ENCODE results near the gene GALNT7. TPM values are rescaled to one million over a fixed set of nuclear protein-coding genes. Genes with fewer than 3 reads are reported as not detected.

The GALNT7 gene
- total RNA-seq, 1 experiment from 2014 or later, result 51.6 TPM

DNA sequence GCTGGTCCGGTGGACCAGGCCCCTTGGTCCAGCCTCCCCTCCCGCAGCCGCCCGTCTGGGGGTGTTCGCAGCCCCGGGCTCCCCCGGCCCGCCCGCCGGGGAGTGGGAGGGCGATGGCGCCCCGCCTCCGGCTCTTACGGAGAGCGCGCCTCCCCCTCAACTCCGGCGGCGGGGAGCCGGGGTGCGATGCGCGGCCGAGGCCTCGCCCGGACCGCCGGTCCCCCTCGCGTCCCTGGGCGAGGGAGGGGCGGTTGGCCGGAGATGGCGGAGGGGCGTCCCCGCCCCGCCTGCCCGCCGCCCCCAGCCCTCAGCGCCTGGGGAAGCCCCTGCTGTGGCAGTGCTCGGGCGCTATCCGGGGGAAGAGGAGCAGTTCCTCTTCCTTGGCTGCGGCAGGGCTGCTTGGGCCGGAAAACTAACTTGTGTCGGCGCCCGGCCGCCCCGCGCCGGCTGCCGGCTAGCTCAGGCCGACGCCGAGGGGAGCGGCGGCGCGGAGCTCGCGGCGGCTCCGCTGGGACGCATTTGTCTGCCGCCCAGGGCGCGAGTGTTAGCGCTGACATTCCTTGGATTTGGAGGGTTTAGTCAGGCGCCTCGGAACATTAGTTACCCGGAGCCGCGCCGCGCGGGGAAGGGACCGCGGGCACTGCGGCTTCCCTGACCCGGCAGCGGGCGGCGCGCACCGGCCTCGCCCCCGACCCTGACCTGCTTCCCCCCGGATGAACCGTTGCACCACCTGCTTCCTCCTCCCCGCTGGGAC lies 994 bp downstream of the GALNT7 start:
- intact Hi-C loops (cut with micrococcal nuclease; ENCODE audit: unreplicated experiment), result loop anchor here (2.0 to 5.0 kb wide), 5 partner anchors 17 to 142 kb away; no protein-coding TSS in a partner anchor
- Mint-ChIP-seq H3K36me3 (ENCODE audit: insufficient read depth, unreplicated experiment) (peaks cover 25% of the 10 kb centered on the region), H3K27ac (ENCODE audit: unreplicated experiment) (no peak overlapping the region), H3K4me3 (ENCODE audit: low read depth, unreplicated experiment) (peak overlapping the region; percentile 61), H3K4me1 (ENCODE audit: low read depth, unreplicated experiment) (peaks cover 24% of the 10 kb centered on the region), H3K9me3 (ENCODE audit: low read depth, unreplicated experiment) (no peaks in the 10 kb centered on the region), H3K27me3 (ENCODE audit: unreplicated experiment) (no peaks in the 10 kb centered on the region)
- TF ChIP-seq, protein P1, sequence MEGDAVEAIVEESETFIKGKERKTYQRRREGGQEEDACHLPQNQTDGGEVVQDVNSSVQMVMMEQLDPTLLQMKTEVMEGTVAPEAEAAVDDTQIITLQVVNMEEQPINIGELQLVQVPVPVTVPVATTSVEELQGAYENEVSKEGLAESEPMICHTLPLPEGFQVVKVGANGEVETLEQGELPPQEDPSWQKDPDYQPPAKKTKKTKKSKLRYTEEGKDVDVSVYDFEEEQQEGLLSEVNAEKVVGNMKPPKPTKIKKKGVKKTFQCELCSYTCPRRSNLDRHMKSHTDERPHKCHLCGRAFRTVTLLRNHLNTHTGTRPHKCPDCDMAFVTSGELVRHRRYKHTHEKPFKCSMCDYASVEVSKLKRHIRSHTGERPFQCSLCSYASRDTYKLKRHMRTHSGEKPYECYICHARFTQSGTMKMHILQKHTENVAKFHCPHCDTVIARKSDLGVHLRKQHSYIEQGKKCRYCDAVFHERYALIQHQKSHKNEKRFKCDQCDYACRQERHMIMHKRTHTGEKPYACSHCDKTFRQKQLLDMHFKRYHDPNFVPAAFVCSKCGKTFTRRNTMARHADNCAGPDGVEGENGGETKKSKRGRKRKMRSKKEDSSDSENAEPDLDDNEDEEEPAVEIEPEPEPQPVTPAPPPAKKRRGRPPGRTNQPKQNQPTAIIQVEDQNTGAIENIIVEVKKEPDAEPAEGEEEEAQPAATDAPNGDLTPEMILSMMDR (IDR thresholded peaks at IDR 0.05; ENCODE audit: unreplicated experiment), result no peak
- CTCF ChIA-PET, result interaction anchor here (1.2 kb wide), 1 partner anchor 132 kb away, joined by 5 read pairs; no protein-coding TSS in a partner anchor
- BruUV-seq (replicated peaks), result no TSS peak
- peak; percentile 49 for DNase-seq

DNA sequence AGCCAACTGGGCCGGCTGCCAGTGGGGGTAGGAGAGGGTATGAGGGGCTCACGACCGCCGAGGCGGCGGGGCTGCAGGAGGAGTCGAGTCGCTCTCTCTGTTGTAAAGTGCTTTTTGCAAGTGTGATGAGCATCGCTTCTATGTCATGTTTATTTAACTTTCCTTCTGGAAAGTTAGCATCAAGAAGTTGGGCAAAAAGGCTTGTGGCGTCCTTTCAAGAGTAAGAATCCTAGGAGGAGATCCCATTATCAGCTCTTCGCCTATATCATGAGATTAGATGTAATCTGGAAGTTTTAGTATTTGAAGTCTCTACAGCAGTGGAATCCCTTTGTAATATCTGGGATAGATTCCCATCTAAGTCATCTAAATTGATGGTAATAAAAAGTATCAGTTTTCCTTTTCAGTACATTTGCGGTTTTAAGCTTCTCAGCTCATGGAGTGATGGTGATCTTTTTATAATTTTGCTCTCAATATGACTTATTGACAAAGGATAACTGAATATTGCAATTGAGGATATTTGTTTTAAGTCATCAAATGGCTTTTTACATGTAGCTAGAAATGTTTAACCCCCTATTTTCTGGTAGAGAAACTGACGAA lies 1.7 kb downstream of the GALNT7 start:
- no TSS peak for BruUV-seq (replicated peaks)
- intact Hi-C loops (cut with micrococcal nuclease; ENCODE audit: unreplicated experiment), result loop anchor here (2.0 to 5.0 kb wide), 5 partner anchors 17 to 143 kb away; no protein-coding TSS in a partner anchor
- H3K4me3 Mint-ChIP-seq (ENCODE audit: low read depth, unreplicated experiment), result peak overlapping the region; percentile 61

DNA sequence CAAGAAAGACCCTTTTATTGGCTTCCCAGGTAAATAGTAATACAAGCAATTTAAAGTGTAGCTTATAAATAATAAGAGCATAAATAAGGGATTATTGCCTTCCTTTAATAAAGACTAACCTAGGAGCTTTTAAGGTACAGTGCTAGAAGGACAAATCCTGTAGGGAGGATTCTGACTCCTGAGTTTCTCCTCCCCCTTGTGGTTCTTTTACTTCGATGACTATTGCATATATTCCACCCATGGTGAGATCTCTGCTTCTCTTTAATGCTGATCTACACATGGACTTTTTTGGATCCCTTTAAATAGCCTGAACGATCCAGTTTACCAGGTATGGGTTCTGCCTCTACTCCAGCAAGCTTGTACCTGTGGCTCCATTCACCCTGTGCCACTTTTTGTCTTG lies 2.5 kb downstream of the GALNT7 start:
- BruUV-seq (replicated peaks), result TSS peak; percentile 39
- DNase-seq, result no peak
- Mint-ChIP-seq H3K9me3 (ENCODE audit: low read depth, unreplicated experiment) (no peaks in the 10 kb centered on the region), H3K36me3 (ENCODE audit: insufficient read depth, unreplicated experiment) (peaks cover 25% of the 10 kb centered on the region), H3K4me1 (ENCODE audit: low read depth, unreplicated experiment) (peaks cover 38% of the 10 kb centered on the region), H3K27ac (ENCODE audit: unreplicated experiment) (no peak overlapping the region), H3K4me3 (ENCODE audit: low read depth, unreplicated experiment) (peak overlapping the region; percentile 61), H3K27me3 (ENCODE audit: unreplicated experiment) (no peaks in the 10 kb centered on the region)
- CTCF ChIA-PET, result interaction anchor here (1.1 kb wide), 1 partner anchor 146 kb away, joined by 3 read pairs; no protein-coding TSS in a partner anchor
- intact Hi-C loops (cut with micrococcal nuclease; ENCODE audit: unreplicated experiment), result loop anchor here (2.0 to 5.0 kb wide), 5 partner anchors 16 to 144 kb away; no protein-coding TSS in a partner anchor
- TF ChIP-seq, protein P1 (IDR thresholded peaks at IDR 0.05; ENCODE audit: unreplicated experiment), result no peak

More for the DNA sequence above, 1.7 kb downstream of the GALNT7 start:
- DNase-seq, result no peak
- TF ChIP-seq, protein P1 (IDR thresholded peaks at IDR 0.05; ENCODE audit: unreplicated experiment), result no peak
- Mint-ChIP-seq H3K27ac (ENCODE audit: unreplicated experiment) (no peak overlapping the region), H3K4me1 (ENCODE audit: low read depth, unreplicated experiment) (peaks cover 30% of the 10 kb centered on the region), H3K36me3 (ENCODE audit: insufficient read depth, unreplicated experiment) (peaks cover 25% of the 10 kb centered on the region), H3K27me3 (ENCODE audit: unreplicated experiment) (no peaks in the 10 kb centered on the region), H3K9me3 (ENCODE audit: low read depth, unreplicated experiment) (no peaks in the 10 kb centered on the region)
- CTCF ChIA-PET, result interaction anchor here (1.1 to 1.2 kb wide), 2 partner anchors 131 to 145 kb away, joined by 3 to 5 read pairs; no protein-coding TSS in a partner anchor

DNA sequence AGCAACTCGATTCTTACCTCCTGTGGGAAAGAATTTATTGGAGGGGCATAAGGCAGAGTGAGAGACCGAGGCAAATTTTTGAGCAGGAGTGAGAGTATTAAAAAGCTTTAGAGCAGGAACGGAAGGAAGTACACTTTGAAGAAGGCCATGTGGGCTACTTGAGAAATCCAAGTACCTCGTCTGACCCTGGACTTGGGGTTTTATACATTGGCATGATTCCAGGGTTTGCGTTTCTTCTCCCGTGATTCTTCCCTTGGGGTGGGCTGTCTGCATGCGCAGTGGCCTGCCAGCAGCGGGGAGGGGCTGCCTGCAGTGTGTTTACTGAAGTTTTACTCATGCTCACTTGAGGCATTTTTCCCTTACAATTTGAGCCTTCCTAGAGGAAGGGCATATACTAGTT lies 3.4 kb downstream of the GALNT7 start:
- Mint-ChIP-seq H3K27me3 (ENCODE audit: unreplicated experiment) (no peaks in the 10 kb centered on the region), H3K27ac (ENCODE audit: unreplicated experiment) (no peak overlapping the region), H3K4me1 (ENCODE audit: low read depth, unreplicated experiment) (peaks cover 47% of the 10 kb centered on the region), H3K9me3 (ENCODE audit: low read depth, unreplicated experiment) (no peaks in the 10 kb centered on the region), H3K4me3 (ENCODE audit: low read depth, unreplicated experiment) (no peak overlapping the region), H3K36me3 (ENCODE audit: insufficient read depth, unreplicated experiment) (peaks cover 25% of the 10 kb centered on the region)
- CTCF ChIA-PET, result no interaction called here
- no TSS peak for BruUV-seq (replicated peaks)
- TF ChIP-seq, protein P1 (IDR thresholded peaks at IDR 0.05; ENCODE audit: unreplicated experiment), result no peak
- no peak for DNase-seq
- intact Hi-C loops (cut with micrococcal nuclease; ENCODE audit: unreplicated experiment), result loop anchor here (2.0 to 5.0 kb wide), 5 partner anchors 15 to 145 kb away; no protein-coding TSS in a partner anchor

All from Calu3 (cell line).